ENCODE data around the gene AIG1. TPM values are rescaled to one million over a fixed set of nuclear protein-coding genes. Genes with fewer than 3 reads are reported as not detected.

Gene AIG1
- total and polyA plus RNA-seq, 2 donors (not counting 1 experiment from before 2014, with no cell fraction given): 40.6 to 42.2 TPM

DNA sequence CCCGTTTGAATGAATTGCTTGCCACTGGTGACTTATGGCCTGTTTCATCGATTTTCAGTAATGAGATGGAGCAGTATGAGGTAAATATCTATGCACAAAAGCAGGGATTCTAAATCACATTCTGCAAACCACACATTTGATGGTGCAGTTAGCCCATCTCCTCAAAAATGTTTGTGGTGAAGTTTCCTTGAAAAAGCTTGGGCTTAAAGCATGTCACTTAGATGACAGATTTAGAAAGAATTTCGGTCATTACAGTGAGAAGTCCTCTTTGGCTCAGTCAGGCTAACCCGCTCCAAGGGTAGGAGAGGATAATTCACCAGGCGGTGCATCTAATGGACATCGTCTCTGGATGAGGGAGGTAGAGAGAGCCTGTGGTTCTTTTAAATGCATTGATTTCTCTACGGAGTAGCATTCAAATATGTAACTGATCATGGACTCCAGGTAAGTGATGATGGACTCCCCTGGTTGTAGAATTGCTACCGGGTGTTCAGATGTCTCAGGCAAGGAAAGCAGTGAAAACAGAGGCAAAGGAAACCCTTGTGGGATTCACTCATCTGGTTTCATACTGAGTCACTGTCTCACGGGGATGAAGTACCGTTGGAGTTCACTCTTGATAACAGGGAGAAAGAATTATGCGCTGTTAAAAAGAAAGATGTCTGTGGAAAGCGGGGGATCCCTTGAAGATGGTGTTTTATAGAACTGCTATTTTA lies 65.3 kb downstream of the AIG1 start:
- DNase-seq (ENCODE audit: low read depth in 2 of 2): peak in 1 of 2 donors; percentile 91

GRCh38 chr6:143126574-143126941 lies 65.9 kb downstream of the AIG1 start:
- TF ChIP-seq EZH2 (IDR thresholded peaks at IDR 0.05; ENCODE audit: low read length, missing control alignments): no peak
- TF ChIP-seq, protein P1, sequence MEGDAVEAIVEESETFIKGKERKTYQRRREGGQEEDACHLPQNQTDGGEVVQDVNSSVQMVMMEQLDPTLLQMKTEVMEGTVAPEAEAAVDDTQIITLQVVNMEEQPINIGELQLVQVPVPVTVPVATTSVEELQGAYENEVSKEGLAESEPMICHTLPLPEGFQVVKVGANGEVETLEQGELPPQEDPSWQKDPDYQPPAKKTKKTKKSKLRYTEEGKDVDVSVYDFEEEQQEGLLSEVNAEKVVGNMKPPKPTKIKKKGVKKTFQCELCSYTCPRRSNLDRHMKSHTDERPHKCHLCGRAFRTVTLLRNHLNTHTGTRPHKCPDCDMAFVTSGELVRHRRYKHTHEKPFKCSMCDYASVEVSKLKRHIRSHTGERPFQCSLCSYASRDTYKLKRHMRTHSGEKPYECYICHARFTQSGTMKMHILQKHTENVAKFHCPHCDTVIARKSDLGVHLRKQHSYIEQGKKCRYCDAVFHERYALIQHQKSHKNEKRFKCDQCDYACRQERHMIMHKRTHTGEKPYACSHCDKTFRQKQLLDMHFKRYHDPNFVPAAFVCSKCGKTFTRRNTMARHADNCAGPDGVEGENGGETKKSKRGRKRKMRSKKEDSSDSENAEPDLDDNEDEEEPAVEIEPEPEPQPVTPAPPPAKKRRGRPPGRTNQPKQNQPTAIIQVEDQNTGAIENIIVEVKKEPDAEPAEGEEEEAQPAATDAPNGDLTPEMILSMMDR (conservative IDR thresholded peaks at IDR 0.05 in 1 of 2, IDR thresholded peaks at IDR 0.05 in 1 of 2; ENCODE audit: low read depth in 1 of 2, low read length in 2 of 2): no peak
- no peak overlapping the region for H3K4me2 ChIP-seq (ENCODE audit: extremely low read depth, insufficient read depth, low read length)
- H3K9ac ChIP-seq (ENCODE audit: insufficient read depth, low read length): no peak overlapping the region
- no peaks in the 10 kb centered on the region for H3K4me1 ChIP-seq (ENCODE audit: control insufficient read depth, extremely low read depth, insufficient read depth, low read length)
- no peak overlapping the region for H3K27ac ChIP-seq (ENCODE audit: insufficient read depth, low read length)
- DNase-seq (ENCODE audit: low read depth in 2 of 2): no peak
- H3K4me3 ChIP-seq (replicated peaks in 1 of 4; ENCODE audit: control extremely low read depth in 1 of 4, insufficient read depth in 1 of 4, low read depth in 3 of 4, low read length in 4 of 4): no peak overlapping the region
- H4K20me1 ChIP-seq (ENCODE audit: control insufficient read depth, extremely low read depth, insufficient read depth, low read length): no peaks in the 10 kb centered on the region
- H3K36me3 ChIP-seq (ENCODE audit: control insufficient read depth, insufficient read depth, low read length): no peaks in the 10 kb centered on the region
- H3K9me3 ChIP-seq (ENCODE audit: control insufficient read depth, insufficient read depth, low read depth, low read length): no peaks in the 10 kb centered on the region
- no peaks in the 10 kb centered on the region for H3K79me2 ChIP-seq (ENCODE audit: control insufficient read depth, insufficient read depth, low read length)
- H2AFZ ChIP-seq (ENCODE audit: low read length): no peak overlapping the region
- H3K27me3 ChIP-seq (ENCODE audit: control insufficient read depth, insufficient read depth, low read length): no peaks in the 10 kb centered on the region

More for the DNA sequence above, 65.3 kb downstream of the AIG1 start:
- TF ChIP-seq, protein P1 (conservative IDR thresholded peaks at IDR 0.05 in 1 of 2, IDR thresholded peaks at IDR 0.05 in 1 of 2; ENCODE audit: low read depth in 1 of 2, low read length in 2 of 2): no peak
- TF ChIP-seq EZH2 (IDR thresholded peaks at IDR 0.05; ENCODE audit: low read length, missing control alignments): no peak
- H3K9ac ChIP-seq (ENCODE audit: insufficient read depth, low read length): no peak overlapping the region
- no peaks in the 10 kb centered on the region for H3K36me3 ChIP-seq (ENCODE audit: control insufficient read depth, insufficient read depth, low read length)
- no peaks in the 10 kb centered on the region for H3K27me3 ChIP-seq (ENCODE audit: control insufficient read depth, insufficient read depth, low read length)
- H3K4me3 ChIP-seq (replicated peaks in 1 of 4; ENCODE audit: control extremely low read depth in 1 of 4, insufficient read depth in 1 of 4, low read depth in 3 of 4, low read length in 4 of 4): no peak overlapping the region
- no peak overlapping the region for H2AFZ ChIP-seq (ENCODE audit: low read length)
- no peaks in the 10 kb centered on the region for H3K79me2 ChIP-seq (ENCODE audit: control insufficient read depth, insufficient read depth, low read length)
- no peaks in the 10 kb centered on the region for H3K9me3 ChIP-seq (ENCODE audit: control insufficient read depth, insufficient read depth, low read depth, low read length)
- H3K4me2 ChIP-seq (ENCODE audit: extremely low read depth, insufficient read depth, low read length): no peak overlapping the region
- H3K27ac ChIP-seq (ENCODE audit: insufficient read depth, low read length): no peak overlapping the region
- no peaks in the 10 kb centered on the region for H4K20me1 ChIP-seq (ENCODE audit: control insufficient read depth, extremely low read depth, insufficient read depth, low read length)
- H3K4me1 ChIP-seq (ENCODE audit: control insufficient read depth, extremely low read depth, insufficient read depth, low read length): no peaks in the 10 kb centered on the region

GRCh38 chr6:143127941-143128680 lies 67.4 kb downstream of the AIG1 start:
- DNase-seq (ENCODE audit: low read depth in 2 of 2): no peak
- H3K4me3 ChIP-seq (replicated peaks in 1 of 4; ENCODE audit: control extremely low read depth in 1 of 4, insufficient read depth in 1 of 4, low read depth in 3 of 4, low read length in 4 of 4): no peak overlapping the region
- no peak overlapping the region for H3K9ac ChIP-seq (ENCODE audit: insufficient read depth, low read length)
- H3K36me3 ChIP-seq (ENCODE audit: control insufficient read depth, insufficient read depth, low read length): no peaks in the 10 kb centered on the region
- H4K20me1 ChIP-seq (ENCODE audit: control insufficient read depth, extremely low read depth, insufficient read depth, low read length): no peaks in the 10 kb centered on the region
- H3K27me3 ChIP-seq (ENCODE audit: control insufficient read depth, insufficient read depth, low read length): no peaks in the 10 kb centered on the region
- H3K9me3 ChIP-seq (ENCODE audit: control insufficient read depth, insufficient read depth, low read depth, low read length): no peaks in the 10 kb centered on the region
- no peak overlapping the region for H3K27ac ChIP-seq (ENCODE audit: insufficient read depth, low read length)
- no peak overlapping the region for H2AFZ ChIP-seq (ENCODE audit: low read length)
- no peak overlapping the region for H3K4me2 ChIP-seq (ENCODE audit: extremely low read depth, insufficient read depth, low read length)
- TF ChIP-seq, protein P1 (conservative IDR thresholded peaks at IDR 0.05 in 1 of 2, IDR thresholded peaks at IDR 0.05 in 1 of 2; ENCODE audit: low read depth in 1 of 2, low read length in 2 of 2): no peak
- TF ChIP-seq EZH2 (IDR thresholded peaks at IDR 0.05; ENCODE audit: low read length, missing control alignments): no peak
- H3K4me1 ChIP-seq (ENCODE audit: control insufficient read depth, extremely low read depth, insufficient read depth, low read length): no peaks in the 10 kb centered on the region
- no peaks in the 10 kb centered on the region for H3K79me2 ChIP-seq (ENCODE audit: control insufficient read depth, insufficient read depth, low read length)
